Measurements from ENCODE around the gene LRRC14B.

DNA sequence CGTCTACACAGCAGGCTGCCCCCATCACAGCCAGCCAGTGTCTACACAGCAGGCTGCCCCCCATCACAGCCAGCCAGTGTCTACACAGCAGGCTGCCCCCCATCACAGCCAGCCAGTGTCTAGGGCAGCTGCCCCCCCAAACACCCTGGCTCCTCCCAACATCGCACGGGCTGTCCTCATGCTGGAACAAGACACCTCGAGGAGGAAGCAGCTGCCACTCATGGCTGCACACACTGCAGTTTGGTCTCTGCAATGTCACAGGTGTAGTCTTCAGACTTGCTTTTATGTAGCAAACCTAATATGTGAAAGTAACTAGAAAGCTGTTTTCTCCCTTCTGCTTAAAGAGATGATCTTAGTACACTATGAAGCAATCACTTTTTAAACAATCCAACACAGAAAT is 9.7 kb downstream of the LRRC14B start:
- TF ChIP-seq, protein P1, sequence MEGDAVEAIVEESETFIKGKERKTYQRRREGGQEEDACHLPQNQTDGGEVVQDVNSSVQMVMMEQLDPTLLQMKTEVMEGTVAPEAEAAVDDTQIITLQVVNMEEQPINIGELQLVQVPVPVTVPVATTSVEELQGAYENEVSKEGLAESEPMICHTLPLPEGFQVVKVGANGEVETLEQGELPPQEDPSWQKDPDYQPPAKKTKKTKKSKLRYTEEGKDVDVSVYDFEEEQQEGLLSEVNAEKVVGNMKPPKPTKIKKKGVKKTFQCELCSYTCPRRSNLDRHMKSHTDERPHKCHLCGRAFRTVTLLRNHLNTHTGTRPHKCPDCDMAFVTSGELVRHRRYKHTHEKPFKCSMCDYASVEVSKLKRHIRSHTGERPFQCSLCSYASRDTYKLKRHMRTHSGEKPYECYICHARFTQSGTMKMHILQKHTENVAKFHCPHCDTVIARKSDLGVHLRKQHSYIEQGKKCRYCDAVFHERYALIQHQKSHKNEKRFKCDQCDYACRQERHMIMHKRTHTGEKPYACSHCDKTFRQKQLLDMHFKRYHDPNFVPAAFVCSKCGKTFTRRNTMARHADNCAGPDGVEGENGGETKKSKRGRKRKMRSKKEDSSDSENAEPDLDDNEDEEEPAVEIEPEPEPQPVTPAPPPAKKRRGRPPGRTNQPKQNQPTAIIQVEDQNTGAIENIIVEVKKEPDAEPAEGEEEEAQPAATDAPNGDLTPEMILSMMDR (conservative IDR thresholded peaks at IDR 0.05) = no peak
- no peak for TF ChIP-seq ZFX (IDR thresholded peaks at IDR 0.05)

All from C4-2B (cell line).